Measurements from ENCODE around the gene KCTD3.

Gene KCTD3

DNA sequence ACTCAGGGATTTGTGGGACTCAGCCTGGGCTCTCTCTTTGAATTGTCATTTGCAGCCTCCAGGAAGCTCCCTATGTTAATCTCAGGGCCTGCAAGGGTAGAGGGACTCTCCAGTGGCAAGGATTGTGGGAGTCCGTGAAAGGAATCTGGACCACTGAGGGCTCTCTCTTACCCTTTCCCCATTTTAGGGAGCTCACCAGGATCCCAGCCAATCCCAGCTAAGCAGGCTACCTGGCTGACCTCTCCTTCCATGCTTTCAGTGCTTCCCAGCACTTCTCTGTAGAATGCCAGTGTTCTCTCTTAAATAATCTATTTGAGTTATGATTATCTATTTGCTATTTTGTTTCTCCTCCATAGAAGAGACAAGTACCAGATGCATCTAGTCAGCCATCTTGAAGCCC lies 9.6 kb upstream of the KCTD3 start:
- DNase-seq: no peak

DNA sequence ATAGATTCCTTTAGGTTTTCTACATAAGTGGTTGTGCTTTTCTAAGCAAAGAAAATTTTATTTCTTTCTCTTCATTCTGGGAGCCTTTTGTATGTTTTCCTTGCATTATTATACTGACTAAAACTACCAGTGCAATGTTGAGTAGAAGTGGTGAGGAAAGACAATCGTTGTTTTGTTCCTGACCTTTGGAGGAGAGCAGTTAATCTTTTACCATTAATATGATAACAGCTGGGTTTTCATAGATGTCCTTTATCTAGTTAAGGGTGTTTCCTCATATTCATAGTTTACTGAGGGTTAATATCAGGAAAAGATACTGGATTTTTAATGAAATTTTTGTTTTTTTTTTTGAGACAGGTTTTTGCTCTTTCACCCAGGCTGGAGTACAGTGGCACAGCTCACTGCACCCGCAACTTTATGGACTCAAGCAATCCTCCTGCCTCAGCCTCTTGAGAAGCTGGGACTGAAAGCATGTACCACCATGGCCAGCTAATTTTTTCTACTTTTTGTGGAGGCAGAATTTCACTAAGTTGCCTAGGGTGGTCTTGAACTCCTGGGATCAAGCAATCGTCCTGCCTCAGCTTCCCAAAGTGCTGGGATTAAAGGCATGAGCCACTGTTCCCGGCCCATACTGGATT lies 9.0 kb upstream of the KCTD3 start:
- no peak for DNase-seq

DNA sequence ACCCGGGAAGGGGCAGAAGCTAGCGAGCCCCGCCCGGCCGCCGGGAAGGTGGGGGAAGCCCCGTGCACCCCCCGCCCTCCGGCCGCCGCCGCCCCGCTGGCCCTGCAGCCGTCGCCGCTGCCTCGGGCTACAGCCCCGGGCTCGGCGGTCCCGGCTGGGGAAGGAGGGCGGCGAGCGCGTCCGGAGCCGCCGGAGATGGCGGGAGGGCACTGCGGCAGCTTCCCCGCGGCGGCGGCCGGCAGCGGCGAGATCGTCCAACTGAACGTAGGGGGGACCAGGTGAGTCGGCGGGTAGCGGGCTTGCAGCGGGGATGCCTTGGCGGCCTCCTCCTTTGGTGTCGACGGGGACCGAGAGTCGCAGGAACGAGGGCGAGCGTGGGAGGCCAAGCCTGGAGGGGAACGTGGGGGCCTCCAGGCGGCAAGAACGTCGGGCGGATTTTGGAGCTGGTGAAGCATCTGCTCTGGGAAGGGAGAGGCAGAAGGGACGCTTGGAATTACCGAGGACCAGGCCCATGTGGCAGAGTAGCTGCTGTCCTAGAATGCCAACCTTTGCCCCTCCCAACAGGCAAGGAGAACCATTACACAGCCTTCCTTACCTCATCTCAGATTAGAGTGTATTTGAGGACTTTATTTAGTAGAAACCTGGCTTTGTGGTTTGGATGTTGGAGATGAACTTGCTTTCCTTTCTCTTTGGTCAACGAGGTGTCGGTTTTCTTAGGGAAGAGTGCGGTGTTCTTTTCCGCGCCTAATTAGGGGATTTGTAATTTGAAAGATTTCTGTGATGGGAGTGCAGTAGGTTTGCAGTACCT lies 591 bp downstream of the KCTD3 start:
- no peak for DNase-seq

DNA sequence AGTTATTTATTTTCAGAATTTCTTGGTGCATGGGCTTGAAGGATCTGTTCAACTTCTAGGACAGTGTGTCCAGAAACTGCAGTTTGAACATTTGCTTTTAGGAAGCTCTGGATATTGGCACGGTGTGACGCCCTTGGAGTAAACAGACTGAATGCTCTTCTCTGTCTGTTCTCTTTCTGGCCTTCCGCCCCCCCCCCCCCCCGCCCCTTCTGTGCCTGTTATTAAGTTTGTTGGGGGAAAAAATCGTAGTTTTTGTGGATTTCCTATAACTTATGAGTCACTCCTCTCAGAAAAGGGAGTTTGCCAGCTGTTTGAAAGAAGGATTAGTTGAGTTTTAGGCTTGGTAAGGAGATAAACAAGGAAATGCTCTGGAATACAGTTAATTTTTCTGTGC lies 1.2 kb downstream of the KCTD3 start:
- no peak for DNase-seq

DNA sequence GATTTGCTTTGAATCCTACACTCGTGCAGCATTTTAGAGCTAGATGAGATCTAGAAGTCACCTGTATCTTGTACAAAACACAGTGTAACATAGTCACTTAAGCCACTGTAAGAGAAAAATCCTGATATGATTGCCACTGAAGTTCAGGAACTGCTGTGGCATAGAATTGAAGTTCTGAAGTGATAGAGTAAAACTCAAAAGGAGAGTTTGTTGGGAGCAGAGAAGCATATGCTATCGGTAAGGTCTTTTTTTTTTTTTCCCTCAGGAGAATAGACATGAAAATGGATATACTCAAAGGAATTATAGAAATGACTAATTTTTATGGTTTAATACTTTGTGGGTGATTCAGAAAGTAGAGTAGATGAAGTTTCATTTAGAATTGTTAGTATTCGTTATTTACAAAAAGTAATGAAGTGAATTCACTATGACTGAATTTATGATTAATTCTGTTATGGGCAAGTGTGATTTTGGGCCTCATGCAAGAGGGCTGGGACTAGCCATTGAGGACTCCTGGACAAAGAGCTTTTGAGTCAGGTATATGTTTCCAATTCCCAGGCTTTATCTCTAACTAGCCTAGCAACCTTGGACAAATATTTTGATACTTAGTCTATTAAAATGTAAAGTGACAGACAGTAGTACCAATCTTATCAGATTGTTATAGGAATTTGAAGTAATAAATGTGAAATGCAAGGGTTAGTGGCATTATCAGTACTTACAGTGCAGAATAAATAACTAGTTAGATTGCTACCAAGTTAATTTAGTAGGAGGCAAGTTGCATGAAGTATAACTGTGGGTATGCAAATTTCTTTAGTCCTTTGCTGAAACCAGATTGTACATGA lies 3.1 kb downstream of the KCTD3 start:
- DNase-seq: no peak

DNA sequence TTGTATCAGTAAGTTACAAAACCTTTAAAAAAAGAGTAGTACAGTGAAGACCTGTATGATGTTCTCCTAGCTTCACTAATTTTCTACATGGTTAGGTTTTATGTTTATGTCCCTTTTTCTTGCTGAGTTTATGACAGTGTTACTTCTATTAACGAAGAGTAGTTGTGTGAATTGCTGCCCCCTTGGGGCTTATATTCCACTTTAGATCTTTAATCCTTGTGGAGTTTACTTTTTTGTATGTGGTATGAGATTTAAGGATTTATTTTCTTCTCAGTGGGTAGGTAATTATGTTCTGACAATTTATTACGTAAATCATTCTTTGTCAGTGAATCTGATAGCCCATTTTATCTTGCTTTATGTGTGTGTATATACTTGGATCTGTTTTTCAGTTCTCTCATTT lies 14.8 kb downstream of the KCTD3 start:
- no peak for DNase-seq

DNA sequence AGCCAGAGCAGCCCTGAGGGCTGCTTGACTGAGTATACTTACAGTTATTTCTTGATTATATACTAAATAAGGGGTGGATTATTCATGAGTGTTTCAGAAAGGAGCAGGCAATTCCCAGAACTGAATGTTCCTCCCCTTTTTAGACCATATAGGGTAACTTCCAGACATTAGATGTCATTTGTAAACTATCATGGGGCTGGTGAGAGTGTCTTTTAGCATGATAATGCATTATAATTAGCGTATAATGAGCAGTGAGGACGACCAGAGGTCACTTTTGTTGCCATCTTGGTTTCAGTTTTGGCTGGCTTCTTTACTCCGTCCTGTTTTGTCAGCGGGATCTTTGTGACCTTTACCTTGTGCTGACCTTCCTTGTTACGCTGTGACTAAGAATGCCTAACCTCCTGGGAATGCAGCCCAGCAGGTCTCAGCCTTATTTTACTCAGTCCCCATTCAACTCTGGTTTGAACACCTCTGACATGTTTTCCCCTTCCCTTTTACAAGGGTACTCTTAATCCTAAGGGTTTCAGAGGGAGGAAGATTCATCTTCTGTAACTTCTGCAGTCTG lies 16.2 kb downstream of the KCTD3 start:
- no peak for DNase-seq

DNA sequence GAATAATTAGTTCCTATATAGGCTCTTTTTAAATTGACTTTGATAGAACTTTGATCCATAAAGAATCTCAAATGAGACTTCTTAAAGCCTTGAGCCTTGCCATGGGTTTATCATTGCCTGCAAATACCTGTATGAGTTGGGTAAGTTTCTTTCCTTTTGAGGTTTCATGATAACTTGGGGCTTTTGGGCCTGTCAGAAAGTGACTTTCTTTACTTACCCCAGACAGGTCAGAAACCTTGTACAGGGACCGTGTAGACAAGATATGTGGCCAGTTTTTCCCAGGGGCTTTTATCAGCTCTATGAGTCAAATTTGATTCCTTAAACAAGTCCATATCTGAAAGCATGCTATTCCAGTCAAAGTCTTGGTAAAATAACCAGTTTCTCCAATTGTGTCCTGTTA lies 17.3 kb downstream of the KCTD3 start:
- no peak for DNase-seq

DNA sequence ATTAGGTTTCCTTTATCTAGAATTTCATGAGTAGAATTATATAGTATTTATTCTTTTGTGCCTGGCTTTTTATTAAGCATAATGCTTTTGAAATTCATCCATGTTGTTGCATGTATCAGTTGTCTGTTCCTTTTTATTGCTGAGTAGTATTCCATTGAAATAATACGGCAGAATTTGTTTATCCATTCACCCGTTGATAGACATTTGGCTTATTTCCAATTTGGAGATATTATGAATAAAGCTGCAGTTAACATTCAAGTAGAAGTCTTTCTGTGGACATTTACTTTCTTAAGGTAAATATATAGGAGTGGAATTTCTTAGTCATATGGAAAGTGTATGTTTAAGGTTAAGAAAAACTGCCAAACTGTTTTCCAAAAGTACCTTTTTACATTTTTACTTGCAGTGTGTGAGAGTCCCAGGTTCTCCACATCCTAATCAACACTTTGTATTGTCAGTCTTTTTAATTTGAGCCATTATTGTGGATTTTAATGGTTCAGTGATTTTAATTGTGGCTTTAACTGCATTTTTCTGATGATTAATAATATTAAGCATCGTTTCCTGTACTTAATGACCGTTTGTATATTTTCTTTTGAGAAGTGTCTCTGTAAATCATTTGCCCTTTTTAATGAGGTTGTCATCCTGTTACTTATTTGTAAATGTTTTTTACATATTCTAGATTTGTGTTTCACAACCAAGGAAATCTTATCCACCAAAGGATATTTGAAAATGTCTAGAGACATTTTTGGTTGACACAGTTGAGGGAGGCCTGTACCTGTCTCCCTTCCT lies 22.7 kb downstream of the KCTD3 start:
- no peak for DNase-seq

DNA sequence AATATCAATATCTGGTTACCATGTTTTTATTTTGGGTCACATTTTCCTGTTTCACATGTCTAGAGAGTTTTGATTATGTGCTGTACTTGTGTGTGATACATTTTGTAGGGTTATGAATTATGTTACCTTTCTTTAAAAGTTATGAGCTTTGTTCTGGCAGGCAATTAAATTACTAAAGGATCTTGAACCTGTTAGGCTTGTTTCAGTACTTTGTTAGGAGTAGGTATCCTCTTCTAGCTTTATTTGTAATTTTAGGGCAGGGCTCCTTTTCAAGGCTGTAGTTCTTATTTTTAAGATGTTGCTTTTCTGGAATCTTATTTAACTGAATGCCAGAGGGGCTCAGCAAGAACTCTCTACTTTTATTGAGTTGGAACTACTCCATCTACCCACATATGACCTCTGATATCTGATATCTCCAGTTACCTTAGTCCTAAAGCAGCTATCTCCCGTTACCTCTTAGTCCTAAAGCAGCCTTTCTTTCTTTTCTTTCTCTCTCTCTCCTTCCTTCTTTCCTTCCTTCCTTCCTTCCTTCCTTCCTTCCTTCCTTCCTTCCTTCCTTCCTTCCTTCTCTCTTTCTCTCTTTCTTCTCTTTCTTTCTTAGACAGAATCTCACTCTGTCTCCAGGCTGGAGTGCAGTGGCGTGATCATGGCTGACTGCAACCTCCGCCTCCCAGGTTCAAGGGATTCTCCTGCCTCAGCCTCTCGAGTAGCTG lies 23.8 kb downstream of the KCTD3 start:
- DNase-seq: no peak

DNA sequence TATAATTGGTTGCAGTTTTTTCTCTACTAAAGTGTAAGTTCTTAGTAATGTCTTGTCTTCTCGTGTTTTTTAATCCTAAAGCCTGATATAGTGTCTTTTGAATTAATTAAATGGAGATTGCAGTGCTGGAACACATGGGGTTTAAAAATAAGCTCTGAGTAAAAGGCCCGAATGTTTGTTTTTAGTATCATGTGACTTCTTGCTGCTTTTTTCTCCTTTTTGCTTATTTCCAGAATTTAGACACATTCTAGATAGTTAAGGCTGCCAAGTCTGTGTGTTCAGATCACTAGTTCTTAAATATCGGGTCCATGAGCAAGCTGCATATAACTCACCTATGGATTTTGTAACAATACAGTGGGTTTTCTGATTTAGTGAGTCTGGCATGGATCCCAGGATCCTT lies 27.5 kb downstream of the KCTD3 start:
- DNase-seq: no peak

DNA sequence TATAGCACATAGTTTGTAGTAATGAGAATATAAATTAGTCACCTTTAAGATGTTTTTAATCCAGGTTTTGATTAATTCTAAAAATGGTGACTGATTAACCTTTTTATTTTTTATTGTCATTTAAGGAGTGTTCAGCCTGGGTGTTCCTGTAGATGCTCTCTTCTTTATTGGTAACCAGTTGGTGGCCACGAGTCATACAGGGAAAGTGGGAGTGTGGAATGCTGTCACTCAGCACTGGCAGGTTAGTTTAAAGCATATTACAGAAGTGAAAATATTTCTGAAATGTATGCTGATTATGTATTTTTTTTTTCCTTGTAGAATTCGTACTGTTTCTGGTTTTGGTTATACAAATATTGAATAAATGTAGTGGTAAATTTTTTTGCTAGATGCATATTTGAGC lies 28.1 kb downstream of the KCTD3 start:
- no peak for DNase-seq

DNA sequence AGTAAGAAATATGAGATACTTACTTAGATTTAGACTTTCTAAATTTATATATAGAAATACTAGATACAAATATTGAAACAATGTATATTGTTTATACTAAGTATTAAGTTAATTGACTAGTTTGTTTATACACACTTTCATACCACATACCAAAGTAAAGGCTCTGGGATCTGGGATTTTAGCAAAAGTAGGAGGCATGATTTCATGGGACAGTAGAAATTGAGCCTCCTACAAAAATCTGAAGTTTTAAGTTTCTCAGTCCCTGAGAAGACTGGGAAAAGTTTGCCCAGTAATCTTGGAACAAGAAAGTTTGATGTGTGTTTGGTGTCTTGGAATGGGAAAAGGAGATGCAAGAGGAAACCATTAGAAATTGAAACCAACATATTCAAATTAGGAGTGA lies 30.9 kb downstream of the KCTD3 start:
- DNase-seq: no peak

DNA sequence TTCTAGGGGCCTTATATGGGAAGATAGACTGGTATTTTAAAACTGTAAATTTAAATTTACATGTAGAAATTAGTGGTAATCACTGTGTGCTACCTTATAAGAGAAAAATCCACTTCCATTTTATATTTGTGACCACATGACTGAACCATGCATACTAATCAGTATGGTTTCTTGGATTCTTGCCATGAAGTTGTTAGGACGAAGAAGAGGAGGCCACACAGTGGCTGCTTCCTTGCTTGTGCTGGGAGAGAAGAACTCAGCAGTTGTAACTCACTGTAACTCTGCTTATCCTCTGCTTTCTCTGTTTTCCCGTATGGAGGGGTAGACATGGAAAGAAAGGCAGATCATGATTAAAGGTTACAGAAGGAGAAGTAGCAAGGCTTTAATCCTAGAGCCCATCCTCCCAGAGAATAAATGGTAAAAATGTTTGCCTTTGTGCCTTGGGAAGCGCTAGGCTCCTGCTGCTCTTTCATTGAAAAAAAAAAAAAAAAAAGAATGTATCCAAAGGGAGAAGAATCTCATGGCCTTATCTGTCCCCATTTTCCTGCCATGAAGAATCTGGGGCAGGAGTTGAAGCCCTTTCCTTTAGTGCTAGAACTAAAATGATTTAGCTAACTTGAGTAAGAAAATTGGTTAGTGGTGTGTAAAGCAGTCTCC lies 32.4 kb downstream of the KCTD3 start:
- no peak for DNase-seq

DNA sequence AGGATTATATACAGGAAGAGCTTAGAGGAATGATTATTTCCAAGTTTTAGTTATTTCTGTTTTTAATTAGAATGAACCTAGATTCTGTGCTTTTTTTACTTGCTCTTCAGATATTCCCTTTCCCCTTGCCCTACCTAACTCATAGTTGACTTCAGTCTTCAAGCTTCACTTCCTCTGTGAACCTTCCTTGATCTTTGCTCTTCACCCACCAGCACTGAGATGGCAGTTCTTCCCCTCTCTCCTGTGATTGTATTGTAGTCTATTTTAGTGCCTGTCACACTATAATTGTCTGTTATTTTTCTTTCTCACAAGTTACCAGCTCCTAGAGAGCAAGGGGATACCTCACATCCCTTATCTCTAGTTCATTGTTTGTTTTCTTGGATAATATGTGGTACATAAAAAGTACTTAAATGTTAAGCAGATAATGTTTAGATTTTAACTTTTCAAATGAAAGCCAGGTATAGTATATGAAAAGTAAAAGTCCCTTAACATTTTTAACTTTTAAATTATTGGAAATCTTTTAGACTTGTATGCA lies 33.2 kb downstream of the KCTD3 start:
- no peak for DNase-seq

DNA sequence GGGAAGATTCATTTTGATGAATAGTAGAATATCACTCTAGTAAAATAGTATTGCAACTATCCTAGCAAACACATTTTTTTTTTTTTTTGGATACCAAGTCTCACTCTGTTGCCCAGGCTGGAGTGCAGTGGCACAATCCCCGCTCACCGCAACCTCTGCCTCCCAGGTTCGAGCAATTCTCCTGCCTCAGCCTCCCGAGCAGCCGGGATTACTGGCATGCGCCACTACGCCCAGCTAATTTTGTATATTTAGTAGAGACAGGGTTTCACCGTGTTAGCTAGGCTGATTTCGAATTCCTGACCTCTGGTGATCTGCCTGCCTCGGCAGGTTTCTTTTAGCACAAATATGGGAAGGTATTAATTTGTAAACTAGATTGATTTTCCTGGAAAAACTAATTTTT lies 33.8 kb downstream of the KCTD3 start:
- no peak for DNase-seq

DNA sequence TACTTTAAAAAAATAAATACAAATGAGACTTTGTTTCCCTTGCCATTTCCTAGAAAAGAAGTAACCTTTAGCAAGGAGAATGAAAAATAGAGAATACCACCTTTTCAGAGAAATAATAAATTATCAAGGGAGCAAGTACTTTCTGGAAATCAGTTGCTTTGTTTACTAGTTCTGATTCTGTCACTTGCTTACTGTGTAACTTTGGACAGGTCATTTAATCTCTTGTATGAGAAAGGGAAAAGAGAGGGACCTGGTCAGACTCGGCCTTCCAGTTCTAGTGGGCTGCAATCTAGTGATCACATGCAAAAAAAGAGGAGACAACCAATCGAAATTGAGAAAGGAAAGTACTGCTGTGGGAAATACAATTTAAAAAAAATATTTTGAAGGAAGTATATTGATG lies 34.2 kb downstream of the KCTD3 start:
- DNase-seq: no peak

DNA sequence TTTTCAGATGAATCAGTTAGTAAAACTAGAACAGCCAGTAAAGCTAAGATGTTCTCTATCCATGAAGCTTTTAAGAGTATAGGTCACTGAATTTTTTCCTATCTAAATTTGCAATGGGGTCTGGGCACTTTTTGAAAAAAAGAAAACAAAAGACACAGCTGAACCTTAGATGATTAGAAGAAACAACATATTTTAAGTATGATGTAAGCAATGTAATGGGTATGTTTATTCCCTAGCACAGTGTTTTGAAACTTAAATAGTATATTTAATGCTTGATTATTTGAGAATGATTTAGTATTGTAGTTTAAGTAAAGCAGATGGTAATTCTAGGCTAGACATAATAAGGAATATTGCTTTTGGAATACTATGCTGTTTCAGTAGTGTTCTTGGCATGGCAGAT lies 36.2 kb downstream of the KCTD3 start:
- DNase-seq: no peak

DNA sequence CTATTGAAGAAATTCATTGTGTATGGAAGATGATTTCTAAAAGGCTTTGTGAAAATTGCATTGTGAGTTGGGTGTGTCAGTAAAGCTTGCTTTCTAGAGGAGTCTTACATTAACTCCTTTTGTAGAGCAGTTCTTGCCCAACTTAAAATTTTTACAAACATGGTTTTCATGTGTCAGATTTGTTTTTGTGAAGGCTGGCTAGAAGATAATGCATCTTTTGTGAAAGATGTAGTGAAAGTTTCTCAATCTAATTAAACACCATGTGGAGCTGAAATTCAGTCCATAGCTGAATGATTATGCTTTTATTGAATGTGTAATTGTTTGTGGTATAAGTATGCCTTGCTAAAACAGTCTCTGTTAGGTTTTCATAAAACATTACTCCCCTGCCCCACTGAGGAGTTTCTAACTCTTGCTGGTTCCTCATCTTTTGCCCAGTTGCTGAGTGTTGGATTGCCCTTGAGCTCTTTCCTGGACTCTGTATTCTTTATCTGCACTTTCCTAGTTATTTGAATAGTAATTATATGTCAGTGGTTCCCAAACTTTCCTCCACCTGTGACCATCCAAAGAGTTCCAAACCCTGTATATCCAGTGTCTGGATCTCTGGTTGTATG lies 38.0 kb downstream of the KCTD3 start:
- DNase-seq: no peak

DNA sequence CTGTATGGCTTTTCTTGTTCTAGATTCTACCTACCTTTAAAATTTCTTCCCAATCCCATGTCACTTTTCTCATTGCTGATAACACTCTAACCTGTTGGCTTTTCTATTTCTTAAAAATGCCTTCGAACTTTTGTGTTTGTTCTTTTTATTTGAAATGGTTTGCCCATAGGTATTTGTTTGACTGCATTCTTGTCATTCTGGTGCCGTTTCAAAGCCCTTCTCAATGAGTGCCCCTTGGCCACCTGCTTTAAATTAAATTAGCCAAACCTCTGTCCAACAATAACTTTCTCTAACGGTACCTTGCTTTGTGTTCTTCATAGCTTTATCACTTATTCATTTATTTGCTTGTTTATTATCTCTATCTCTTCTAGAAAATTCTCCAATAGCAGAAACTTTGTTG lies 38.9 kb downstream of the KCTD3 start:
- DNase-seq: no peak

Measured in cortex of kidney (tissue), 1 donor.